HG03159 (cell line): ENCODE results near the gene TMEM178B.
"Not testable (repeated sequence)": the region's sequence is repeated elsewhere in the genome, so short reads cannot be mapped to it uniquely, and the experiment has no call there.

Experiments
- ATAC-seq: cut with Tn5 transposase; IDR thresholded peaks from one replicate; pipeline ENCODE4 v1.9.1; 2021; ENCODE audit warnings: mild to moderate bottlenecking, moderate library complexity; ENCODE audit not compliant: unreplicated experiment

The TMEM178B gene

GRCh38 chr7:141074162-141074991, 513 bp downstream of the TMEM178B start:
- no peak for ATAC-seq

DNA sequence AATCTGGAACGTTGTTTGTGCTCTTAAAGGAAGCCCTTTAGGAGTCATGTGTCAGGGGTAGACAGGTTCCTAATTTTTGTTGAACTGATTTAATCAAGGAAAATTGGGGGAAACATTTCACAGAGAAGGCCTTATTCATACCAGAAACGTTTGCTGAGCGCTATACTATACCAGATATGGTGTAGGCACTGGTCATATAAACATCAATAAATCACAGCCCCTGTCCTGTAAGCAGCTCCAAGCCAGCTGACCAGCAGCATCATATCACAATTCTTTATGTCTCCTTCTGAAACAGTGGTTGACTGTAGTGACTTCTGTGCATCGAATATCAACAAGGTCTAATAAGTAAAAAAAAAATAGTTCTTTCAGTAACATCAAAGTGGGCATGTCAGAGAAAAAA, 1.1 kb downstream of the TMEM178B start:
- no peak for ATAC-seq

DNA sequence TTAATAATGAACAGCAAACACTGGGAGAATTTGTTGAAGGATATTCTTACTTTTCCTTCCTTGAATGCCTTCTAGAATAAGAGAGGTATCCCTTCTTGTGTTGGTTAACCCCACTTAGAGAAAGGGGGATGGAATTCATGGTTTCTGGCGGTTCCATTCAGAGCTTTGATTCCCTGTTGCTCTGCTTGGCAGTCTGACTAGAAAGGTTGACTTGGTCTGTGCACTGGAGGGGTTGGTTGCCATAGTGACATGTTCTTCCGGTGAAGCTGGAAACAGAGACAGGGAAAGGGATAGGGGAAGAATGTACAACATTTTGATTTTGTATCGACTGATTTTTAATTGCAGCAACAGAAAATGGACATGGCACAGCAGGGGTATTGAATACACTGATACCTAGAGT, 2.5 kb downstream of the TMEM178B start:
- ATAC-seq, result no peak

- no peak for ATAC-seq
These were observed 5.4 kb downstream of the TMEM178B start for GRCh38 chr7:141079219-141079618.

- not testable (repeated sequence) for ATAC-seq
These were observed 15.6 kb downstream of the TMEM178B start for GRCh38 chr7:141089490-141089889.

DNA sequence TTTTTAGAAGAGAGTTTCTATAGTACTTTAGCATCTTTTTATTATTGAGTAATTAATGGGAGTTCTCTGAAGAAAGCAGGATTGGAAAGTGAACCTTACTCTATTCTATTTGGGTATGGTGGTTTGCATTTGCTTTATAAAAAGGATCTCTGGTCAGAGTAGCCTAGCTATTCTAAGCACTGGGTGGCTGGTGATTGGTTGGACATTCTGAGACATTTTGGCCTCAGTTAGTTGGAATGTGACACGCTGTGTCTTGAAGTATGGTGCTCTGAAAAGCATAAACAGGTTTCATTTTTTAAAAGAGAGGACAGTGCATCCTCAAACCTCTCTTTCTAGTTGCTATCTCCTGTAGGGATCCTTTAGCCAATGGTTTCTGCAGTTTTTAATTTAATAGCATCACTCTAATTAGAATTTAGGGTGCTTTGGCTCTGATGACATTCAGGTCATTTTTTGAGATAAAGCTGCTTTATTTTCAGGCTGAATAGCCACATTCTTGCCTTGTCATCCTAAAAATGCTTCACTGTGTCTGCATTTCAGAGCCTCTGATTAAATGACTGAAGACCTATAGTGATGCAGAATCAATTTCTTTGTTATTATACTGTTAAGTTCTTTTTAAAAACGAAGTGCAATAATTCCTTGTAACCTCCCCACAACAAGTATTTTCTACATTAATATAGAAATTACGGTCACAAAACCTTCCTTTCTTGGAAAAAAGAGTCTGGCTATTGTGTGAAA, 20.6 kb downstream of the TMEM178B start:
- no peak for ATAC-seq

GRCh38 chr7:141097430-141097829, 23.6 kb downstream of the TMEM178B start:
- ATAC-seq, result no peak

- ATAC-seq, result no peak
These were observed 28.6 kb downstream of the TMEM178B start for GRCh38 chr7:141102436-141102835.

DNA sequence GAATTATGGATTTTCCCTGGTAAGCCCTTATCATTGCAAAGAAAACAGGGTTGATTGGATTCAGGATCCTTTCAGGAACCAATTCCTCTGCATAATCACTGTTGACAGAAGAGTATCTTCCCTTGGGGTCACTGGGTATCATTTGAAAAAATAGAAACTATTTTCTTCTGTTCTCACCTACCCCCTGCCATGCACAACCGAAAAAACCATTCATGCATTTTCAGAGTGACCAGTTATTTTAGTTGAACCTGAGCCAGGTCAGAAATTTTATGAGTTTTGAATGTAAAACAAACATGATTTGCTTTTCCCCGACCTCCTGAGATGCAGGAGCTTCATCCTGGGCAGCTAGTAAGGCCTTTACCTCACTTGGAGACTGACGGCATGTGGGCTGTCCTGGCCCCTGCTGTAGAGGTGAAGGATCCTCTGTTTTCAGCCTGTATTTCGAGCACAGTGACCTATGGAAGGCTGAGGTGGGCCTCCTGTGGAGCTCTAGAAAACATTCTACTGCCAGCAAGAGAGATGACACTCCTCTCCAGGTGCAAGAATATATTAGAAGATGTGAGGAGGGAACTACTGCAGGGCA, 30.1 kb downstream of the TMEM178B start:
- ATAC-seq, result no peak

DNA sequence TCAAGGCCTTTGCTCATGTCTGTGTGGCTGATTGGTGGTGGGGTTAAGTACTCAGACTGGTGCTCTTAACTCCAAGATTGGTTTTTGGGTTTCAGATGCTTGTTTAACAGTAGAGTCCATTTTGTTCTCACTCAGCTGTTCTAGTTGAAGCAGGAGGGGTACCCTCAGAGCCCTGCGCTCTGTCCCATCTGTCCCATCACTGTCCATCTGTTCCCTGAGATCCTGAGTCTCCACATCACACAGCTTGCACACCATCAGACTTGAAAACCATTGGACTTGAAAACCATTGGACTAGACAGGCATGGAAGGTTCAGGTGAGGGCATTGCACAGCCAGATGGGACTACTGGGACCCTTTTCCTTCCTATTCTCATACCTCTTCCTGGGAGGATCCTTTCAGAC, 39.3 kb downstream of the TMEM178B start:
- no peak for ATAC-seq

DNA sequence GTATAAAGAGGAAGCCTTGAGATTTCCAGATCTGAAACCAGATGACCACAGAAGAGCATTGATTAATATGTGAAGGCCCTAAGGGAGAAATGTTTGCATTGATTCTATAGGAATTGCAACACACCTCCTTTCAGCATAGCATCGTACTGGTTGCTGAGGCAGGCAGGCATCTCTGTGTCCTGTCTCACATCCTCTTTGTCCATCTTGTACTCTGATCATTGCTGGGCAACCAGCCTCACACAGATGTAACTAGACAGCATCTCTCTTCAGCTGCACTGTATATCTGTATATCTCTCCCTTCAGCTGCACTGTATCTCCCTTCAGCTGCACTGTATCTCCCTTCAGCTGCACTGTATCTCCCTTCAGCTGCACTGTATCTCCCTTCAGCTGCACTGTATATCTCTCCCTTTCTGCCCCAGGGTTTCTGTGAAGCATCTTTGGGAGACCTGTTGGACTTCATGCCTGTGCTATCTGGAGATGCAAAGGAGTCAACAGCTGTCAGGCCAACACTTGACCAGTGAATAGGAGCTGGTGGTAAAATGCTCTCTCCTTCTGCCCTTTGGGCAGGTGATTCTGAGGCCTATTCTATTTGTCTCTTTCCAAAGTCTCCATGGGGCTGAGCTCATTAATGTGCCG, 40.3 kb downstream of the TMEM178B start:
- no peak for ATAC-seq

GRCh38 chr7:141115965-141116364, 42.1 kb downstream of the TMEM178B start:
- no peak for ATAC-seq

DNA sequence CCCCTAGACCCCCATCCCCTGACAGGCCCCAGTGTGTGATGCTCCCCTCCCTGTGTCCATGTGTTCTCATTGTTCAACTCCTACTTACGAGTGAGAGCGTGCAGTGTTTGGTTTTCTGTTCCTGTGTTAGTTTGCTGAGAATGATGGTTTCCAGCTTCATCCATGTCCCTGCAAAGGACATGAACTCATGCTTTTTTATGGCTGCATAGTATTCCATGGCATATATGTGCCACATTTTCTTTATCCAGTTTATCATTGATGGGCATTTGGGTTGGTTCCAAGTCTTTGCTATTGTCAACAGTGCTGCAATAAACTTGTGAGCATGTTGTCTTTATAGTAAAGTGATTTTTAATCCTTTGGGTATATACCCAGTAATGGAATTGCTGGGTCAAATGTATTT, 42.8 kb downstream of the TMEM178B start:
- ATAC-seq, result not testable (repeated sequence)

DNA sequence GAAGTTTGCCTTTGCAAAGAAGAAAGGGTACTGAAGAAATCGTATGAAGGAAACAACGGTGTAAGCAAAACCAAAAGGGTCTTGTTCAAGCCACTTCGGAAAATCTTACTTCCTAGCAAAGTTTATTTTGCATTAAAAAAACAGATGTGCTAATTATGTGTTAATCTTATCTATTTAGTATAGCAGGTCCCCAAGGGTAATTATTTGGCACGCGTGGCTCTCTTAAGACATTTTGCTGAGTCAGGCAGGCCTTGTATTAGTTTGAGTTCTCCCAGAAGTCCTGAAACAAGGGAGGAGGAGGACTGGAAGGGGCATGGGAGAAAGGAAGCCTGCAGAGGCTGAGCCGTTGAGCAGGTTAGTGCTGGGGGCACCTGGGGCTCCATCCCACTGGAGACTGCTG, 44.9 kb downstream of the TMEM178B start:
- no peak for ATAC-seq

GRCh38 chr7:141119187-141119586, 45.3 kb downstream of the TMEM178B start:
- ATAC-seq, result no peak

DNA sequence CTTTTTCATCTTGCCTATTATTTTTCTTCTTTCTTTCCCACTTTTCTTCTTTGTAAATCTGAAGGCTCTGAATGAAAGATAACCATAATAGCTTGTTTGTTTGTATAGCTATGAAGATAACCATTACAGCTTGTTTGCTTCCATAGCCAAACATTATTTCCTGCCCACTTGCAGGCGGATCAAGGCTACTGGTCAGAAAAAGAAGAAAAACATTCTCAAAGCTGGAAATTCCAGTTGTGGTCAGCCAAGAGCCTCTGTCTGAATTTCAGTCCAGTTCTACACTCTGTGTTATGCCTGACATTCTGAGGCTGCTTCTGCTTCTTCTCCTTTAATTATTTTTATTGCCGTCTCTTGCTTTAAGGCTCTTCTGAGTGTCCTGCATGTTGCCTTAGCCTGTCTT, 48.9 kb downstream of the TMEM178B start:
- no peak for ATAC-seq

DNA sequence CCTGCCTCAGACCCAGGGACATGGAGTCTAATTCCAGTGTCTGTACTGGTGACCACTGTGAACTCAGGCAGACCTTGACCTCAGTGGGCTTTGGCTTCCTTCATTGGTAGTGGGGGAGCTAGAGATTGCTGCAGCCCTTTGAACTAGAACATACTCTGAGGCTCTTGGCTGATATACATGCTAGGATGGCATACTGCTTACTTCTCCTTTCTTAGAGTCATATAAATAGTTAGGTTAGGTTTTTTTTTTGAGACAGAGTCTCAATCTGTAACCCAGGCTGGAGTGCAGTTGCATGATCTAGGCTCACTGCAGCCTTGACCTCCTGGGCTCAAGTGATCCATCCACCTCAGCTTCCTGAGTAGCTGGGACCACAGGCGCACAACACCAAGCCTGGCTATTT, 49.7 kb downstream of the TMEM178B start:
- no peak for ATAC-seq

DNA sequence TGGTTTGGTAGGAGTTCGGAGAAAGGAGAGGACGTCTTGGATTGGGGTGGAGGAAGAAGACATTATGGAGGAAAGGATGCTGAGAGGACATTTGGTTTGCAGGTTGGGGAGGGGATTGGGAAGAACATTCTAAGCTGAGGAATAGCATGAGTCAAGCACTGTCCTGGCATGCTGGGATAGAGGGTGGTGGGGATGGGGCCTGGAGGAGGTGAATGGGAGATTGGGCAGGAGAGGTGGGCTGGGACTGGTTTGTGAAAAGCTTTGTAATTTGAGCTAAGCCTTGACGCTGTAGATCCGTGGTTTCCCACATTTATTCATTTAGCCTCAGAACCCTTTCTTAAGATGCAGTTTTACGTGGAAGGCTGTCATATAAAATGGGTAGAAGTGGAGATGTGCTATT, 52.2 kb downstream of the TMEM178B start:
- ATAC-seq, result no peak

DNA sequence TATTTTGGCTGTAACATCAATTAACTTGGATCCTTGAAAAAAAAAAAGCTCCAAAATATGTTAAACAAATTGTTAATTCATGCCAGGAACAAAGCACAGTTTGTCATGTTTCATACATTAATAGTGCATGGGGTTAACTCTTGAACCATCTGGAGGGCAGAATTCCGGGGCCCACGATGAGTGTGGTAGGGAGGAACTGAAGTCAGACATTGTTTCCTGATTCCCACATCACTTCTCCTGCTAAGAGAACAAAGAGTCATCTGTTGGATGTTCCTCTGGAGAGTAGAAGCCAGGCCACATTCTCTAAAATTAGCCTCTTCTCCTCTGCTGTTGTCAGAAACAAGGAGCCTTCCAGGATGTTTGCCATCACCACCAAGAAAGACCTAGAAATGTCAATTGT, 54.6 kb downstream of the TMEM178B start:
- no peak for ATAC-seq

DNA sequence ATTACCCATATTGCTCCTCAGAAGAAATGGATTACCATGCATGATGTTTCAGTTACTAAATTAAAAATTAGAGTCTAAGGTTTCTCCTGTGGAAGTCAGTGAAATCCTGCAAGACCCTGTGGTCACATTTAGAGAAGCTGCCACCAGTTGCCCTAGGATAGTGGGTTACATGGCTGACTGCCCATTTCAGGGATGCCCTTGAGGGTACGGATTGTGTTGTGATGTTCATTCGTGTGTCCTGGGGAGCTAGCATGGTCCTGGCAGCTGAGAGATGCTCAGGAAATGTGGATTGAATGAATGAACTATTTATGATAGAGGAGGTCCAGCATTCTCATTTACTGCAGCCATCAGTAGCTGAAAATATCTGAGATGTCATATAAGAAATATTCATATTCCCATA, 55.1 kb downstream of the TMEM178B start:
- no peak for ATAC-seq

- no peak for ATAC-seq
These were observed 58.8 kb downstream of the TMEM178B start for GRCh38 chr7:141132671-141133070.
